ENCODE data around the gene KHDC3L.

DNA sequence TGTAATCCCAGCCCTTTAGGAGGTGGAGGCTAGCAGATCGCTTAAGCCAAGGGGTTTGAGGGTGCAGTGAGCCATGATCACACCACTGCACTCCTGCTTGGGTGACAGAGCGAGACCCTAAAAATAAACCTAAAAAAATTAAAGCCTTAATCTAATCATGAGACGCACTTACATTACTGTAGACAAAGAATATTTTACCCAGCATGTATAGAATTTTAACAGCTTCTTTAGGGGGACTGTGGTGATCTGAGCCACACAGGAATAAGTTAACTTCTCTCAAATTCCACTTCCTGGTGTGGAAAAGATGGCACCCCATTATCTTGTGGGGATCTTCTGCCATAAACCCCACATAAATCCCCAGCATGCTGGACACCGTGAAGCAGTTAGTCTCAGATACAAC, 9.5 kb downstream of the KHDC3L start:
- TF ChIP-seq EZH2phosphoT487 (IDR thresholded peaks at IDR 0.05; ENCODE audit: low read depth): no peak
- no peak for TF ChIP-seq CTCF (IDR thresholded peaks at IDR 0.05; ENCODE audit: low read depth, low read length)

Measured in OCI-LY3 (cell line).